Transverse colon (tissue), 4 donors: ENCODE results near the gene UVRAG. TPM values are rescaled to one million over a fixed set of nuclear protein-coding genes. Genes with fewer than 3 reads are reported as not detected.

Experiments
- DNase-seq: peaks from one replicate; pipeline ENCODE4 v3.0.0-alpha.2; 2019
- H3K27ac ChIP-seq, 4 donors: fragments of 200-600 bp; sonication (generic); 2 replicates each; pipeline ENCODE4 v1.5.1; 2016 to 2018; ENCODE audit warnings: inconsistent platforms in 4 of 4
- H3K27me3 ChIP-seq: fragments of 200-600 bp; sonication (generic); 2 replicates; pipeline ENCODE4 v1.5.1; 2017; ENCODE audit warnings: inconsistent platforms
- H3K36me3 ChIP-seq, 4 donors: fragments of 200-600 bp; sonication (generic); 2 replicates each; pipeline ENCODE4 v1.5.1; 2017 to 2019; ENCODE audit warnings: inconsistent platforms in 4 of 4
- H3K4me1 ChIP-seq, 4 donors: fragments of 200-600 bp; sonication (generic); 2 replicates each; pipeline ENCODE4 v1.5.1; 2017 to 2020; ENCODE audit warnings: inconsistent platforms in 4 of 4
- H3K4me3 ChIP-seq, 4 donors: fragments of 200-600 bp; sonication (generic); 1 replicate in 1 of 4; 2 replicates in 3 of 4; pipeline versions ENCODE4 v1.5.1 to v1.6.1; 2017 to 2019; ENCODE audit warnings: inconsistent platforms in 4 of 4
- H3K9me3 ChIP-seq, 2 donors: fragments of 200-600 bp; sonication (generic); 2 replicates each; pipeline ENCODE4 v1.5.1; 2017 to 2019; ENCODE audit warnings: inconsistent platforms in 2 of 2
- CTCF ChIP-seq, 5 experiments: fragments of 200-600 bp in 3 of 5; fragments of 450-650 bp in 2 of 5; sonication (generic) in 3 of 5; IDR thresholded peaks; 1 replicate in 2 of 5; 2 replicates in 3 of 5; pipeline ENCODE4 v1.5.1; 2016 to 2017; ENCODE audit warnings: antibody characterized with exemption in 5 of 5, inconsistent platforms in 3 of 5, mild to moderate bottlenecking in 2 of 5, moderate library complexity in 1 of 5
- EP300 ChIP-seq: sonication (generic); formaldehyde crosslinking; IDR thresholded peaks from one replicate; pipeline ENCODE4 v1.6.1; 2017; ENCODE audit warnings: antibody characterized with exemption, low read depth
- POLR2A ChIP-seq: fragments of 450-650 bp; IDR thresholded peaks from one replicate; pipeline ENCODE4 v1.6.1; 2016; ENCODE audit warnings: antibody characterized with exemption, mild to moderate bottlenecking, moderate library complexity
- POLR2AphosphoS5 ChIP-seq, 3 donors: sonication (generic); formaldehyde crosslinking; IDR thresholded peaks; one replicate each; pipeline ENCODE4 v1.6.1; 2016; ENCODE audit warnings: antibody characterized with exemption in 3 of 3
- WGBS, 2 donors: methylation state at CpG; one replicate each; pipeline ENCODE4 v1.1.5; 2018; ENCODE audit warnings: low coverage in 1 of 2; 5-methylcytosine and 5-hydroxymethylcytosine counted together
- in situ Hi-C, 4 donors: fragments of 200-750 bp; cut with MboI; loops; one replicate each; pipeline versions ENCODE4 v1.15.0 to v1.15.1; 2017; ENCODE audit warnings: low sequenced_read_pairs in 3 of 4, low pct_ligation_motif_present in 1 of 4, low pct_unique_long_range_greater_than_20kb in 1 of 4
- intact Hi-C: fragments of 100-400 bp; cut with DNase I; formaldehyde crosslinking; loops from one replicate; pipeline ENCODE4 v1.15.1; 2023; ENCODE audit warnings: low total_unique reads
- total RNA-seq, 4 donors: library from RNA; depleted of rRNA; stranded (reverse); fragments of >200 nt; gene quantifications; one replicate each; pipeline ENCODE4 v1.1.0, GENCODE V29; 2016

Gene UVRAG
- total RNA-seq, 4 donors from 2014 or later: 12.7 to 34.6 (median 19.3) TPM

- H3K4me1 ChIP-seq: no peaks in the 10 kb centered on the region
- H3K27ac ChIP-seq: no peak overlapping the region
- in situ Hi-C loops (no loop called here), intact Hi-C loops (no loop called here)
- no peak for DNase-seq
- no peak overlapping the region for H3K4me3 ChIP-seq
- H3K36me3 ChIP-seq: no peaks in the 10 kb centered on the region
- no peaks in the 10 kb centered on the region for H3K9me3 ChIP-seq
- no peak for TF ChIP-seq EP300
- no peak for TF ChIP-seq CTCF (IDR thresholded peaks at IDR 0.05)
- no peak for TF ChIP-seq POLR2AphosphoS5 (IDR thresholded peaks at IDR 0.05)
- no peak for TF ChIP-seq POLR2A
- 95 to 96% methylated on average over 2 of the region's 2 CpGs for WGBS, 2 donors
- no peaks in the 10 kb centered on the region for H3K27me3 ChIP-seq
These were observed 220.0 kb downstream of the UVRAG start for GRCh38 chr11:76035020-76035419.

GRCh38 chr11:76038608-76039007 lies 223.6 kb downstream of the UVRAG start:
- intact Hi-C loops: no loop called here

GRCh38 chr11:76041208-76041607 lies 226.2 kb downstream of the UVRAG start:
- Histone ChIP-seq H3K27ac (no peak overlapping the region), H3K27me3 (no peaks in the 10 kb centered on the region), H3K4me1 (no peaks in the 10 kb centered on the region), H3K4me3 (no peak overlapping the region), H3K36me3 (no peaks in the 10 kb centered on the region), H3K9me3 (no peaks in the 10 kb centered on the region)
- in situ Hi-C loops (no loop called here), intact Hi-C loops (no loop called here)
- DNase-seq: no peak
- WGBS, 2 donors: 96 to 100% methylated on average over 2 to 3 of the region's 3 CpGs
- TF ChIP-seq POLR2A (no peak), POLR2AphosphoS5 (IDR thresholded peaks at IDR 0.05) (no peak), EP300 (no peak), CTCF (IDR thresholded peaks at IDR 0.05) (no peak)

More at GRCh38 chr11:76038608-76039007, 223.6 kb downstream of the UVRAG start:
- Histone ChIP-seq H3K4me3 (no peak overlapping the region), H3K27ac (no peak overlapping the region), H3K4me1 (no peaks in the 10 kb centered on the region), H3K27me3 (no peaks in the 10 kb centered on the region), H3K36me3 (no peaks in the 10 kb centered on the region), H3K9me3 (no peaks in the 10 kb centered on the region)
- in situ Hi-C loops: no loop called here
- TF ChIP-seq POLR2AphosphoS5 (IDR thresholded peaks at IDR 0.05) (no peak), POLR2A (no peak), EP300 (no peak), CTCF (IDR thresholded peaks at IDR 0.05) (no peak)
- no peak for DNase-seq

GRCh38 chr11:76044750-76045320 lies 229.8 kb downstream of the UVRAG start:
- TF ChIP-seq EP300 (no peak), CTCF (IDR thresholded peaks at IDR 0.05) (no peak), POLR2A (no peak), POLR2AphosphoS5 (IDR thresholded peaks at IDR 0.05) (no peak)
- no peak overlapping the region for H3K27ac ChIP-seq

More at GRCh38 chr11:76044750-76045320, 229.8 kb downstream of the UVRAG start:
- Histone ChIP-seq H3K4me1 (no peaks in the 10 kb centered on the region), H3K27me3 (no peaks in the 10 kb centered on the region), H3K36me3 (no peaks in the 10 kb centered on the region), H3K9me3 (no peaks in the 10 kb centered on the region), H3K4me3 (no peak overlapping the region)
- 83 to 94% methylated on average over 5 to 7 of the region's 7 CpGs for WGBS, 2 donors
- in situ Hi-C loops (no loop called here), intact Hi-C loops (no loop called here)
- DNase-seq: no peak
